Duodenal mucosa (tissue), 2 donors: ENCODE data around the gene MRPL1.

Experiments used
- H3K27ac ChIP-seq: one replicate; pipeline ENCODE4 v1.7.0; 2013; ENCODE audit warnings: low read depth, low read length
- H3K27me3 ChIP-seq, 2 donors: one replicate each; pipeline ENCODE4 v1.7.0; 2013; ENCODE audit warnings: low read length in 2 of 2, control low read depth in 1 of 2; ENCODE audit not compliant: insufficient read depth in 2 of 2, control insufficient read depth in 1 of 2
- H3K36me3 ChIP-seq, 2 donors: one replicate each; pipeline ENCODE4 v1.7.0; 2013; ENCODE audit warnings: low read length in 2 of 2, control low read depth in 1 of 2; ENCODE audit not compliant: insufficient read depth in 2 of 2, control insufficient read depth in 1 of 2
- H3K4me1 ChIP-seq, 2 donors: one replicate each; pipeline ENCODE4 v1.7.0; 2013; ENCODE audit warnings: low read length in 2 of 2, control low read depth in 1 of 2; ENCODE audit not compliant: insufficient read depth in 2 of 2, control insufficient read depth in 1 of 2
- H3K4me3 ChIP-seq, 2 donors: one replicate each; pipeline ENCODE4 v1.7.0; 2013; ENCODE audit warnings: low read length in 2 of 2, low read depth in 1 of 2
- H3K9ac ChIP-seq, 2 donors: one replicate each; pipeline ENCODE4 v1.7.0; 2013; ENCODE audit warnings: low read length in 2 of 2, low read depth in 1 of 2
- H3K9me3 ChIP-seq, 2 donors: one replicate each; pipeline ENCODE4 v1.7.0; 2013; ENCODE audit warnings: low read length in 2 of 2, control low read depth in 1 of 2; ENCODE audit not compliant: control insufficient read depth in 1 of 2

Gene MRPL1

DNA sequence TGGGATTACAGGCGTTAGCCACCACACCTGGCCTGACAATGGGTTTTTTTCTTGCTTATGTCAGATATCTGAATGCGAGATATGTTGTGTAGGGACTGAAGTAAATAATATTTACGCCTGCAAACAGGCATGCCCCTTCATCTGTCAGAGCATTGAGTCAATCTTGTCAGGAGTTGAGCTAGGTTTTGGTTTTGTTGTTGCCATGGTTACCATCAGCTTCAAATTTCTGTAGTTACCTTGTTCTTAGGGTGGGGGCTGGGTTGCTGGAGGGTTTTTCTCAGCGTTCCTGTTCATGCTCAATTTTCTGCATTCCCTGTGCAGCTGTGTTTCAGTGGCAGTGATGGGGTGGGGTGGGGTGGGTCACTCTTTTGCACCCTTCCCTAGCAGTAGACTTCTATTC is 14.5 kb downstream of the MRPL1 start:
- peaks cover 0 to 28% of the 10 kb centered on the region in 2 donors for H3K36me3 ChIP-seq
- no peak overlapping the region for H3K27ac ChIP-seq
- H3K4me1 ChIP-seq: no peaks in the 10 kb centered on the region
- H3K9me3 ChIP-seq: no peaks in the 10 kb centered on the region
- no peak overlapping the region for H3K9ac ChIP-seq
- no peaks in the 10 kb centered on the region for H3K27me3 ChIP-seq
- no peak overlapping the region for H3K4me3 ChIP-seq

DNA sequence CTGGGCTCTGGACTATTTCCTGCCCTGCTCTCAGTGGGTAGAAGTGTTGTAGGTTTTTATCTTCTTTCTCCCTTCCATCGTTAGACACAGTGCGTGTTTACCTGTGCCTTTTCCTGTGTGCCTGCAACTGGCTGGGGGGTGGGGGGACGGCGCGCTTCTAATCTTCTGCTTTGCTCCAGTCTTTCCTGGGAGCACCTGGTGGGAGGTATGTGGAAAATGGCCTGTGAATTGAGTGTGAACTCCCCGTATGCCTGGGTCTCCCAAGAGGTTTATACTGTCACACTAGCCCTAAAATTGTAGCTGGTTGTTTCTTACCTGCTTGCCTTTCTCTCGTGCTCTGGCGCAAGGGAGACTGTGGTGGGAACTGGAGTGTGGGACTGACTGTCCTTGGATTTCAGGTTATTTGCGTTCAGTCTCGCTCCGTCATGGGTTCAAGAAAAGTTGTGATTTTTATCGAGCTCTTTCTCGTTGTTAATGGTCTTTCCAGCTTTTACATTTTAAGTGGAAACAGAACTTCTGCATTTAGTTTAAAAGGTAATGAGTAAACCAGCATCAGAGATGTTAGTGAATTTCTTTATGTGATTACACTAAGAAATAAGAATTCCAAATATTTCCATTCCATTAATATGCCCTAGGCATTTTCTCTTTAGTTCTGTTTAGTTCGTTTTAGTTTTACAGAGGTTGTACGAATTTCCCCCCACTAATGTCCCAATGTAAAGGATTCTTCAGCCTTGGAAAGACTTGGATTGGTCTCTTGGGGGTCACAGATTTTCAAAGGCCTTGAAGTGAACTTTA is 15.3 kb downstream of the MRPL1 start:
- Histone ChIP-seq H3K4me1 (no peaks in the 10 kb centered on the region), H3K9ac (no peak overlapping the region), H3K9me3 (no peaks in the 10 kb centered on the region), H3K4me3 (no peak overlapping the region), H3K27ac (no peak overlapping the region), H3K27me3 (no peaks in the 10 kb centered on the region), H3K36me3 (peaks cover 0 to 20% of the 10 kb centered on the region in 2 donors)

DNA sequence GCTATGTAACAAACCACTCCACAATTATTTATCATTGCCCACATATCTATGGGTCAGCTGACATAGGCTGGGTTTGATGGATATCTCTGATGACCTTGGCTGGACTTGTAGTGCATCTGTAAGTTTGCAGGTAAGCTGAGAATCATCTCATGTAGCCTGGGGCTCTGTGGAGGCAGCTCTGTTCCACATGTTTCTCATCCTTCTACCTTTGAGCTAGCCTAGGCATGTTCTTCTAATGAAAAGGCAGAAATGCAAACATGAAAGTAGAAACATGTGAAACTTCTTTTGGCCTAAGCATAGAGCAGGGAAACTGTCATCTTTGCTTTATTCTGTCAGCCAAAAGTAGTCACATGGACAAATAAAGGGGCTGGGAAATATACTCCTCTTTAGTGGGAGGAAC is 18.2 kb downstream of the MRPL1 start:
- H3K27me3 ChIP-seq: no peaks in the 10 kb centered on the region
- H3K4me3 ChIP-seq: no peak overlapping the region
- H3K4me1 ChIP-seq: no peaks in the 10 kb centered on the region
- no peak overlapping the region for H3K27ac ChIP-seq
- H3K9ac ChIP-seq: no peak overlapping the region
- no peaks in the 10 kb centered on the region for H3K9me3 ChIP-seq
- peaks cover 0 to 30% of the 10 kb centered on the region in 2 donors for H3K36me3 ChIP-seq

DNA sequence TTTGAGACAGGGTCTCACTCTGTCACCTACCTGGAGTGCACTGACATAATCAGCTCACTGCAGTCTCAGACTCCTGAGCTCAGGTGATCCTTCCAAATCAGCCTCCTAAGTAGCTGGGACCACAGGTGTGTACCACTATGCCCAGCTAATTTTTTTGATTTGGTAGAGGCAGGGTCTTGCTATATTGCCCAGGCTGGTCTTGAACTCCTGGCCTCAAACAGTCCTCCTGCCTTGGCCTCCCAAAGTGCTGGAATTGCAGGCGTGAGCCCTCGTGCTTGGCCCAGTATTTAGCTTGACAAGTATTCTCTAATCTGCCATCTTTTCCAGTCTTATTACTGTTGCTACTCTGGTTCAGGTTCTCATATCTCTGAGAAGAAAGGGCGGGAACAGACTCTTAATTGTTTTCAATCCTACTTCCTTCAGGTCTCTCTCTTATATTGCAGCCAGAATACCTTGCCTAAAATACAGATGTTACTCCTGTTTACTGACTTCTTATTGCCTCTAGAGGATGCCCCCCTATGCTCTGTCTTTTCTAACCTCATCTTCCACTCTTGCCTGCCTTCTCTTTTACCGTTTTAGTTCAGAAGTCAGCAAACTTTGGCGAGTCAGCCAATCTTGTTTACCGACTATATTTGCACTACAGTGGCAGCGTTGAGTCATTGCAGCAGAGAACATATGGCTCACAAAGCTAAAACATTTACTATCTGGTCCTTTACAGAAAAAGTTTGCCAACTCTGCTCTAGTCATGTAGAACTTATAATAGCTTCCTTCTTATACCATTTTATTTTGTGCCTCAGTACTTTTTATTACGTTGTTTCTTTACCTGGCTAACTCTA is 19.0 kb downstream of the MRPL1 start:
- H3K4me3 ChIP-seq: no peak overlapping the region
- H3K36me3 ChIP-seq: peaks cover 0 to 33% of the 10 kb centered on the region in 2 donors
- no peaks in the 10 kb centered on the region for H3K27me3 ChIP-seq
- no peak overlapping the region for H3K9ac ChIP-seq
- no peak overlapping the region for H3K27ac ChIP-seq
- H3K4me1 ChIP-seq: no peaks in the 10 kb centered on the region
- no peaks in the 10 kb centered on the region for H3K9me3 ChIP-seq

DNA sequence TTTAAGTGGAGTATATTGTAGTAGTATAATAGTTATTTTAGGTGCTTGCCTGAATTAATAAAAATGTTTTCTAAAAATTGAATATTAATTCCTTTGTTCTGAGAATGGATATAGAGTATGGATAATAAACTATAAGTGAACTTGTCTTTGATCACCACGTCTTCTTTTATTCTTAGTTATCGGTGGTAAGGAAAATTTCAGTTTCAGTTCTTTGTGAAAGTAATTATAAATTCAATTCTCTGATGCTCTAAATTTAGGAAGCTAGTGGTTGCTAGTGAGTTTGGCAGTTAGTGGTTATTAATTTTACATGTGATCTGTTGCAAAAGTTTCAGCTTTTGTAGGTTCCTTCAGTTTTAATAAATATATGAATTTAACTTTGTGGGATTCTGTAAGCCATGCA is 30.8 kb downstream of the MRPL1 start:
- H3K36me3 ChIP-seq: peaks cover 5 to 14% of the 10 kb centered on the region in 2 donors
- H3K4me3 ChIP-seq: no peak overlapping the region
- H3K27me3 ChIP-seq: no peaks in the 10 kb centered on the region
- H3K9ac ChIP-seq: no peak overlapping the region
- H3K9me3 ChIP-seq: no peaks in the 10 kb centered on the region
- H3K4me1 ChIP-seq: no peaks in the 10 kb centered on the region
- no peak overlapping the region for H3K27ac ChIP-seq

DNA sequence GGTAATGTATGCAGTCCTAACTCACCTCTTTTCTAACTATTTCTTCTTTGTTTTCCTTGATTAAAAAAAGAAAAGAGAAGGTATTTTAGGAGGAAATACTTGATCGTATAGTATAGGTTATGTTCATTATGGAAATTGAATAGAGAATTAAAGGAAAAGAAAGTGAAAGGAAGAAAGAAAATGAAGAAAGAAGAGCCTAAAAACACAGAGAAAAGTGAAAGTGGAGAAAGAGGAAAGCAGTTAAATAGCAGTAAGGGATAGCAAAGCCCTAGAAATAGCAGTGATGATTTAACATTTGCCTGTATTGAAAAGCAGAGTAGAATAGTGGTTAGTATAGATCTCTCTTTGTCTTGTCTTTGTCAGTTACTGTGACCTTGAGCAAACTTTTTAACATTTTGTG is 37.0 kb downstream of the MRPL1 start:
- Histone ChIP-seq H3K36me3 (peaks cover 5 to 29% of the 10 kb centered on the region in 2 donors), H3K4me3 (no peak overlapping the region), H3K4me1 (no peaks in the 10 kb centered on the region), H3K27ac (no peak overlapping the region), H3K9me3 (no peaks in the 10 kb centered on the region), H3K27me3 (no peaks in the 10 kb centered on the region), H3K9ac (no peak overlapping the region)

DNA sequence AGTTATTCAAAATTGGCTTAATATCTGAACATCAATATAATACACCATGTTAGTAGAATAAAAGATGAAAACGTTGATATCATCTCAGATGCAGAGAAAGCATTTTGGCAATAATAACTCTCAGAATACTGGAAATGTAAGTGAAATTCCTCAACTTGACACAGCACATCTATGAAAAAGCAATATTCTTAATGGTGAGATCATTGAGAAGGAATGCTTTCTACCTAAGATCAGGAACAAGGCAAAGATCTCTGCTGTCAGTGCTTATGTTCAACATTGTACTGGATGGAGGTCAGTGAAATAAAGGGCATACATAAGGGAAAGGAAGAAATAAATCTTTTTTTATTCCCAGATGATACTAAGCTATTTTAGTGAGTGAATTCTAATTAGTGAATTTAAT is 40.6 kb downstream of the MRPL1 start:
- H3K27me3 ChIP-seq: no peaks in the 10 kb centered on the region
- no peak overlapping the region for H3K27ac ChIP-seq
- peaks cover 0 to 15% of the 10 kb centered on the region in 2 donors for H3K36me3 ChIP-seq
- H3K9me3 ChIP-seq: no peaks in the 10 kb centered on the region
- no peak overlapping the region for H3K4me3 ChIP-seq
- no peak overlapping the region for H3K9ac ChIP-seq
- no peaks in the 10 kb centered on the region for H3K4me1 ChIP-seq

DNA sequence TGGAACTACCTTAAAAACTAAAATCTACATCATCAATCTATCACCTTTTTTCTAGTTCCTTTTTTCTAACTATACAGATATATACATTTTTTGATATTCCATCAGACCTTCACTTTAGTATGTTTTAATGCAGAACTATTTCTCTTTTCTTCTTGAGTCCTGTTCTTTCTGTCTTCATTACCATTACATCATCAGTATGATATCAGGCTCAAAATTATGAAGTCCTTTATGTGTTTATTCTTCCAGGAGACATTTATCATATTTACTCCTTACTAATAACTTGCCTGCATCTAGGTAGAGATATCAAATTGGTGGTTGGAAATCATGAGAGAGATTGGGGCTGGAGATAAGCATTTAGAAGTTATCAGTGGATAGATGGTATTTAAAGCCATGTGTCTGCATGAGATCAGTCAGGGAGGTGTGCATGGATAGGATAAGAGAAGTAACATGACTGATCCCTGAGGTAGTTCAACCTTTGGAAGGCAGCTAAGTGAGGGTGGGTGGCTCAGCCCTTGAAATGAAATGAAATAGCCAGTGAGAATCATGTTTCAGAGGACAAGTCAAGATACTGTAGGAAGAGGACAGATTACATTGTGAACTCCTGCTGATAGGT is 43.1 kb downstream of the MRPL1 start:
- Histone ChIP-seq H3K36me3 (peaks cover 8 to 17% of the 10 kb centered on the region in 2 donors), H3K27me3 (no peaks in the 10 kb centered on the region), H3K9me3 (no peaks in the 10 kb centered on the region), H3K9ac (no peak overlapping the region), H3K4me3 (no peak overlapping the region), H3K27ac (no peak overlapping the region), H3K4me1 (no peaks in the 10 kb centered on the region)

DNA sequence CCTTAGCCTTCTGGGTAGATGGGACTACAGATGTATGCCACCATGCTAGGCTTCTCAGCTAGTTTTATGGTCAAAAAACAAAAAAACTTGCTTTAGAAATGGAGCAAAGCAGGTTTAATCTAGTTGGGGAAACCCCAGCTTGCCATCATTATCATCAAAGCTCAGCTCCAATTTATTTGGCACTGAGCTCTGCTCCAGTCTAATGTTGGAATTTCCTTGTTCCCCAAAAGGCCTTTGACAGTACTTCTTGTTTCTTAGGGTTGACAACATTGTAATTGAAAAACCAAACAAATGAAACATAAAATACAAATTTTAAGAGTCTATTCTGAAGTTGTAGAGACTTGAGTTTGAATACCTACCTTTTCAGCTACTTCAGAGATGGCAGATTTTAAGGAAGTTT is 48.0 kb downstream of the MRPL1 start:
- no peak overlapping the region for H3K4me3 ChIP-seq
- H3K9me3 ChIP-seq: no peaks in the 10 kb centered on the region
- H3K36me3 ChIP-seq: peaks cover 11 to 15% of the 10 kb centered on the region in 2 donors
- H3K9ac ChIP-seq: no peak overlapping the region
- H3K27me3 ChIP-seq: no peaks in the 10 kb centered on the region
- H3K4me1 ChIP-seq: no peaks in the 10 kb centered on the region
- H3K27ac ChIP-seq: no peak overlapping the region

DNA sequence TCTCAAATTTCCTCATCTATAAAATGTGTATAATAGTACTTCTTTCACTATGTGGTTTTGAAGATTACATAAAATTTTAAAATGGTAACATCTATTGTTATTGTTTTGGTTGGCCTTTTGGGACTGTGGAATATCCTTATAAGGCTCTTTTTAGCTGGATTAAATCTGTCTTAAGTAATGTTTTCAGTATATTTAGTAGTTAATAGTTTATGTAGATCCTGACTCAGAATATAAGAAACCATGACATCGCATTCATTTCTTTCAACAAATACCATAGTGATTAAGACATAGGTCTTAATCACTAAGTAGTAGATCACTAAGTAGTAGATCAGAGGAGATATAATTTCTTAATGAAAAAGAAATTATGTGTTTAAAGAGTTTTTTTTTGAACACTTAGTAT is 48.5 kb downstream of the MRPL1 start:
- no peaks in the 10 kb centered on the region for H3K4me1 ChIP-seq
- no peak overlapping the region for H3K4me3 ChIP-seq
- H3K9me3 ChIP-seq: no peaks in the 10 kb centered on the region
- H3K27ac ChIP-seq: no peak overlapping the region
- no peak overlapping the region for H3K9ac ChIP-seq
- H3K36me3 ChIP-seq: peaks cover 13 to 15% of the 10 kb centered on the region in 2 donors
- no peaks in the 10 kb centered on the region for H3K27me3 ChIP-seq
